ENCODE results near the gene NUDT17.

DNA sequence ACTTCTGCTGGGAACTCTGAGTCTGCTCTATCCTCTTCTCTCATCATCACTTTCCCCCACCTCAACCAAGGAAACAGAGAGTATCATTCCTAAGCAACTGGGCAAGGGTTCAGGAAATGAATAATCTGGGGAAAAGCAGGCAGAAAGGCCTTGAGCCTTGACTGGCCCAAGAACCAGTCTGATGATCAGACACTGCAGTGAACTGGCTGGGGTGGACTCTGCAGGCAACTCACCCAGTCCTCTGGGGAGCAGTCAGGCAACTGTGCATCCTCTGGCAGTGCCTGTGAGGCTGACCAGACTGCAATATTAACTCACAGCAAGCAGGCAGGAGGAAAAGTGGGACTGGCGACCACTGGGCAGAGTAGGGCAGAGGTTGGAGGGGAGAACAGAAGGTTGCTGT, 39.2 kb downstream of the NUDT17 start:
- TF ChIP-seq, protein P1, sequence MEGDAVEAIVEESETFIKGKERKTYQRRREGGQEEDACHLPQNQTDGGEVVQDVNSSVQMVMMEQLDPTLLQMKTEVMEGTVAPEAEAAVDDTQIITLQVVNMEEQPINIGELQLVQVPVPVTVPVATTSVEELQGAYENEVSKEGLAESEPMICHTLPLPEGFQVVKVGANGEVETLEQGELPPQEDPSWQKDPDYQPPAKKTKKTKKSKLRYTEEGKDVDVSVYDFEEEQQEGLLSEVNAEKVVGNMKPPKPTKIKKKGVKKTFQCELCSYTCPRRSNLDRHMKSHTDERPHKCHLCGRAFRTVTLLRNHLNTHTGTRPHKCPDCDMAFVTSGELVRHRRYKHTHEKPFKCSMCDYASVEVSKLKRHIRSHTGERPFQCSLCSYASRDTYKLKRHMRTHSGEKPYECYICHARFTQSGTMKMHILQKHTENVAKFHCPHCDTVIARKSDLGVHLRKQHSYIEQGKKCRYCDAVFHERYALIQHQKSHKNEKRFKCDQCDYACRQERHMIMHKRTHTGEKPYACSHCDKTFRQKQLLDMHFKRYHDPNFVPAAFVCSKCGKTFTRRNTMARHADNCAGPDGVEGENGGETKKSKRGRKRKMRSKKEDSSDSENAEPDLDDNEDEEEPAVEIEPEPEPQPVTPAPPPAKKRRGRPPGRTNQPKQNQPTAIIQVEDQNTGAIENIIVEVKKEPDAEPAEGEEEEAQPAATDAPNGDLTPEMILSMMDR (IDR thresholded peaks at IDR 0.05), result no peak
- no peak for TF ChIP-seq POLR2A (IDR thresholded peaks at IDR 0.05)

Data from testis (tissue), 2 donors.